H9 (cell line): Measurements from ENCODE around the gene ASTN1. TPM values are rescaled to one million over a fixed set of nuclear protein-coding genes. Genes with fewer than 3 reads are reported as not detected.

Experiments used
- DNase-seq: peaks from one replicate; pipeline ENCODE4 v3.0.0-alpha.2; 2017
- H2AFZ ChIP-seq: one replicate; pipeline ENCODE4 v1.6.1; 2013; ENCODE audit warnings: mild to moderate bottlenecking, low read length, control low read depth, moderate library complexity
- H2AK5ac ChIP-seq: 2 replicates; pipeline ENCODE4 v1.6.1; 2013; ENCODE audit warnings: low read length, control low read depth, mixed read lengths; ENCODE audit not compliant: insufficient read length
- H2BK120ac ChIP-seq: one replicate; pipeline ENCODE4 v1.6.1; 2013; ENCODE audit warnings: low read depth, mild to moderate bottlenecking, low read length, control low read depth, inconsistent platforms; ENCODE audit not compliant: poor library complexity, severe bottlenecking
- H2BK12ac ChIP-seq: 2 replicates; pipeline ENCODE4 v1.6.1; 2013; ENCODE audit warnings: low read length, control low read depth, mixed read lengths, low read depth; ENCODE audit not compliant: insufficient read length
- H2BK15ac ChIP-seq: 2 replicates; pipeline ENCODE4 v1.6.1; 2013; ENCODE audit warnings: low read depth, low read length, control low read depth
- H2BK20ac ChIP-seq: one replicate; pipeline ENCODE4 v1.6.1; 2013; ENCODE audit warnings: low read depth, mild to moderate bottlenecking, low read length, control low read depth, inconsistent platforms; ENCODE audit not compliant: poor library complexity, severe bottlenecking
- H2BK5ac ChIP-seq: 2 replicates; pipeline ENCODE4 v1.6.1; 2013; ENCODE audit warnings: low read length, control low read depth, mixed read lengths; ENCODE audit not compliant: insufficient read length
- H3K14ac ChIP-seq: 2 replicates; pipeline ENCODE4 v1.6.1; 2013; ENCODE audit warnings: low read length, control low read depth; ENCODE audit not compliant: insufficient read depth
- H3K18ac ChIP-seq: 2 replicates; pipeline ENCODE4 v1.6.1; 2013; ENCODE audit warnings: low read depth, mild to moderate bottlenecking, mixed read lengths, low read length, control low read depth; ENCODE audit not compliant: insufficient read length
- H3K23ac ChIP-seq: 2 replicates; pipeline ENCODE4 v1.6.1; 2013; ENCODE audit warnings: low read length, control low read depth, mixed read lengths, low read depth; ENCODE audit not compliant: insufficient read length
- H3K23me2 ChIP-seq: 2 replicates; pipeline ENCODE4 v1.6.1; 2013; ENCODE audit warnings: low read depth, mild to moderate bottlenecking, mixed read lengths, low read length, control low read depth; ENCODE audit not compliant: insufficient read length, poor library complexity, severe bottlenecking
- H3K27ac ChIP-seq: 2 replicates; pipeline ENCODE4 v1.5.1; 2013; ENCODE audit warnings: low read length, control low read depth, mixed read lengths, low read depth; ENCODE audit not compliant: insufficient read length
- H3K27me3 ChIP-seq: 2 replicates; pipeline ENCODE4 v1.6.1; 2013; ENCODE audit warnings: low read length, control low read depth, inconsistent platforms; ENCODE audit not compliant: insufficient read depth
- H3K4ac ChIP-seq: 2 replicates; pipeline ENCODE4 v1.6.1; 2013; ENCODE audit warnings: low read depth, mild to moderate bottlenecking, control low read depth, inconsistent platforms, low read length, moderate library complexity
- H3K4me1 ChIP-seq: 2 replicates; pipeline ENCODE4 v1.6.1; 2013; ENCODE audit warnings: low read length, control low read depth, inconsistent platforms; ENCODE audit not compliant: insufficient read depth
- H3K4me2 ChIP-seq: 2 replicates; pipeline ENCODE4 v1.6.1; 2013; ENCODE audit warnings: low read length, control low read depth, mixed read lengths; ENCODE audit not compliant: insufficient read length, insufficient read depth
- H3K56ac ChIP-seq: 2 replicates; pipeline ENCODE4 v1.6.1; 2013; ENCODE audit warnings: low read depth, mild to moderate bottlenecking, mixed read lengths, low read length, control low read depth; ENCODE audit not compliant: insufficient read length
- H3K79me1 ChIP-seq: 2 replicates; pipeline ENCODE4 v1.6.1; 2013; ENCODE audit warnings: low read depth, mild to moderate bottlenecking, moderate library complexity, low read length, control low read depth, inconsistent platforms; ENCODE audit not compliant: insufficient read depth, poor library complexity, severe bottlenecking
- H3K79me2 ChIP-seq: 2 replicates; pipeline ENCODE4 v1.6.1; 2013; ENCODE audit warnings: low read length, control low read depth, inconsistent platforms; ENCODE audit not compliant: insufficient read depth
- H3K9ac ChIP-seq: 2 replicates; pipeline ENCODE4 v1.6.1; 2013; ENCODE audit warnings: low read length, control low read depth, mixed read lengths; ENCODE audit not compliant: insufficient read length; ENCODE audit errors: extremely low read depth
- H3K9me3 ChIP-seq: one replicate; pipeline ENCODE4 v1.6.1; 2013; ENCODE audit warnings: low read depth, low read length, inconsistent platforms; ENCODE audit not compliant: control insufficient read depth
- H3T11ph ChIP-seq: one replicate; pipeline ENCODE4 v1.6.1; 2013; ENCODE audit warnings: mild to moderate bottlenecking, low read length, control low read depth, inconsistent platforms
- H4K20me1 ChIP-seq: one replicate; pipeline ENCODE4 v1.6.1; 2013; ENCODE audit not compliant: control insufficient read depth, insufficient read length, insufficient read depth
- H4K5ac ChIP-seq: 2 replicates; pipeline ENCODE4 v1.6.1; 2013; ENCODE audit warnings: low read depth, mild to moderate bottlenecking, mixed read lengths, low read length, control low read depth; ENCODE audit not compliant: insufficient read length
- H4K8ac ChIP-seq: replicated peaks from 2 replicates; pipeline ENCODE4 v1.6.1; 2013; ENCODE audit warnings: low read length, control low read depth, mixed read lengths, low read depth; ENCODE audit not compliant: insufficient read length
- H4K91ac ChIP-seq: 2 replicates; pipeline ENCODE4 v1.6.1; 2013; ENCODE audit warnings: low read depth, mild to moderate bottlenecking, moderate library complexity, mixed read lengths, low read length, control low read depth; ENCODE audit not compliant: insufficient read length
- H3K27ac Mint-ChIP-seq, 3 experiments: 2 replicates in 2 of 3; 3 replicates in 1 of 3; pipeline ENCODE4 v1.8.0; 2020 to 2021; ENCODE audit warnings: mixed read lengths in 3 of 3, mild to moderate bottlenecking in 1 of 3, moderate library complexity in 1 of 3
- H3K27me3 Mint-ChIP-seq: 2 replicates; pipeline ENCODE4 v1.8.0; 2021; ENCODE audit warnings: low read depth, mild to moderate bottlenecking, moderate library complexity, mixed read lengths
- H3K36me3 Mint-ChIP-seq, 3 experiments: 2 replicates in 2 of 3; 3 replicates in 1 of 3; pipeline ENCODE4 v1.8.0; 2020 to 2021; ENCODE audit warnings: low read depth in 3 of 3, mixed read lengths in 3 of 3; ENCODE audit not compliant: insufficient read depth in 1 of 3
- H3K4me1 Mint-ChIP-seq, 2 experiments: 2 replicates each; pipeline ENCODE4 v1.8.0; 2020; ENCODE audit warnings: mixed read lengths in 2 of 2
- H3K4me3 Mint-ChIP-seq, 2 experiments: 2 replicates in 1 of 2; 3 replicates in 1 of 2; pipeline ENCODE4 v1.8.0; 2020 to 2021; ENCODE audit warnings: mild to moderate bottlenecking in 2 of 2, mixed read lengths in 2 of 2, moderate library complexity in 1 of 2
- H3K9me3 Mint-ChIP-seq, 2 experiments: 2 replicates in 1 of 2; 3 replicates in 1 of 2; pipeline ENCODE4 v1.8.0; 2020; ENCODE audit warnings: mild to moderate bottlenecking in 2 of 2, mixed read lengths in 2 of 2, moderate library complexity in 1 of 2
- CTCF ChIP-seq: fragments of 200-600 bp; sonication (generic); conservative IDR thresholded peaks from 3 replicates; pipeline ENCODE4 v1.8.0; 2021; ENCODE audit warnings: antibody characterized with exemption, mild to moderate bottlenecking
- WGBS: extraction: QIAGEN DNeasy Blood & Tissue Kit; methylation state at CpG from one replicate; pipeline ENCODE4 v1.1.7; 2013; ENCODE audit warnings: missing lambda C conversion rate, low lambda C conversion rate, mixed read lengths; ENCODE audit not compliant: insufficient read length; ENCODE audit errors: extremely low coverage; 5-methylcytosine and 5-hydroxymethylcytosine counted together
- total RNA-seq: library from RNA; stranded (reverse); gene quantifications from 2 replicates; pipeline ENCODE4 v1.2.1, GENCODE V29; 2021

Gene ASTN1
- total RNA-seq, 1 experiment from 2014 or later = 0.98 TPM

GRCh38 chr1:177032434-177032833 is 132.1 kb downstream of the ASTN1 start:
- Histone ChIP-seq H3K27ac (no peak overlapping the region), H3K23me2 (peaks cover 3% of the 10 kb centered on the region), H2BK20ac (no peak overlapping the region), H3K4me1 (peaks cover 2% of the 10 kb centered on the region; the same call in 1 of the 2 replicates), H4K5ac (no peak overlapping the region), H2AK5ac (no peak overlapping the region), H2BK120ac (no peak overlapping the region), H3K4me2 (no peak overlapping the region), H3K56ac (no peak overlapping the region), H3K9me3 (no peaks in the 10 kb centered on the region), H3K14ac (no peak overlapping the region), H3K79me1 (no peaks in the 10 kb centered on the region), H2BK5ac (no peak overlapping the region), H3K79me2 (no peaks in the 10 kb centered on the region), H3K9ac (no peak overlapping the region), H4K91ac (no peak overlapping the region), H4K20me1 (no peaks in the 10 kb centered on the region), H4K8ac (no peak overlapping the region), H3T11ph (no peak overlapping the region), H3K18ac (no peak overlapping the region), H2BK15ac (no peak overlapping the region), H3K27me3 (no peaks in the 10 kb centered on the region), H2AFZ (no peak overlapping the region), H2BK12ac (no peak overlapping the region), H3K4ac (no peak overlapping the region), H3K23ac (no peak overlapping the region)
- Mint-ChIP-seq H3K27ac (no peak overlapping the region), H3K4me1 (peaks cover 12 to 16% of the 10 kb centered on the region in 2 experiments), H3K36me3 (peaks cover 0 to 5% (median 3%) of the 10 kb centered on the region in 3 experiments; a peak in 3 of 7 replicates), H3K4me3 (no peak overlapping the region), H3K27me3 (peaks cover 4% of the 10 kb centered on the region; the same call in 1 of the 2 replicates), H3K9me3 (no peaks in the 10 kb centered on the region)
- DNase-seq = no peak
- no peak for TF ChIP-seq CTCF
- no CpG with 5 or more reads among the region's 22 CpGs for WGBS
